ENCODE measurements around the gene THBS1. TPM values are rescaled to one million over a fixed set of nuclear protein-coding genes. Genes with fewer than 3 reads are reported as not detected.

Gene THBS1
- total RNA-seq, 1 donor from 2014 or later = 849 TPM

GRCh38 chr15:39573287-39573686 is 7.6 kb upstream of the THBS1 start:
- no peak for DNase-seq (ENCODE audit: extremely low spot score, unreplicated experiment)
- H3K27ac Mint-ChIP-seq (ENCODE audit: unreplicated experiment) = no peak overlapping the region
- no peaks in the 10 kb centered on the region for H3K36me3 Mint-ChIP-seq (ENCODE audit: unreplicated experiment)
- H3K4me1 Mint-ChIP-seq (ENCODE audit: unreplicated experiment) = peaks cover 20% of the 10 kb centered on the region
- no peaks in the 10 kb centered on the region for H3K27me3 Mint-ChIP-seq (ENCODE audit: unreplicated experiment)
- no peaks in the 10 kb centered on the region for H3K9me3 Mint-ChIP-seq (ENCODE audit: unreplicated experiment)
- H3K4me3 Mint-ChIP-seq (ENCODE audit: unreplicated experiment) = no peak overlapping the region
- TF ChIP-seq, protein P1, sequence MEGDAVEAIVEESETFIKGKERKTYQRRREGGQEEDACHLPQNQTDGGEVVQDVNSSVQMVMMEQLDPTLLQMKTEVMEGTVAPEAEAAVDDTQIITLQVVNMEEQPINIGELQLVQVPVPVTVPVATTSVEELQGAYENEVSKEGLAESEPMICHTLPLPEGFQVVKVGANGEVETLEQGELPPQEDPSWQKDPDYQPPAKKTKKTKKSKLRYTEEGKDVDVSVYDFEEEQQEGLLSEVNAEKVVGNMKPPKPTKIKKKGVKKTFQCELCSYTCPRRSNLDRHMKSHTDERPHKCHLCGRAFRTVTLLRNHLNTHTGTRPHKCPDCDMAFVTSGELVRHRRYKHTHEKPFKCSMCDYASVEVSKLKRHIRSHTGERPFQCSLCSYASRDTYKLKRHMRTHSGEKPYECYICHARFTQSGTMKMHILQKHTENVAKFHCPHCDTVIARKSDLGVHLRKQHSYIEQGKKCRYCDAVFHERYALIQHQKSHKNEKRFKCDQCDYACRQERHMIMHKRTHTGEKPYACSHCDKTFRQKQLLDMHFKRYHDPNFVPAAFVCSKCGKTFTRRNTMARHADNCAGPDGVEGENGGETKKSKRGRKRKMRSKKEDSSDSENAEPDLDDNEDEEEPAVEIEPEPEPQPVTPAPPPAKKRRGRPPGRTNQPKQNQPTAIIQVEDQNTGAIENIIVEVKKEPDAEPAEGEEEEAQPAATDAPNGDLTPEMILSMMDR (IDR thresholded peaks at IDR 0.05) = no peak

DNA sequence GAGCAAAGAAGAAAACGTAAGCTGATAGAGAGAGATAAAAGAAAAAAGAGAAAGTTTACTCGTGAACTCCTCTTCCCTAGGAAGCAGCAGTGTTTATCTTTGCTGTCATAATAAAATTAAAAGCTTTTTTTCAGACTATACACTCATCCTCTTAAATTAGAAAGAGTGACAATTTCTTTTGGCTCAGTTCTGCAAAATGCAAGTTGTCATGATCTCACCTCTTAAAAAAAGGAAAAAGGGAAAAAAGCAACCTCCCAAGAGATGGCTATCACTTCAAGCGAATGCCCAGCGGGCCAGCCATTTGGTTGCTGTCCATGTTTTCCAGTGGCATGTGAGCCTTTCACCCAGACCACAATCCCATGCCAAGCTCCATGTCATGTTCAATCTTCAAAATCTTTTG is 7.0 kb upstream of the THBS1 start:
- Mint-ChIP-seq H3K36me3 (ENCODE audit: unreplicated experiment) (no peaks in the 10 kb centered on the region), H3K9me3 (ENCODE audit: unreplicated experiment) (no peaks in the 10 kb centered on the region), H3K27me3 (ENCODE audit: unreplicated experiment) (no peaks in the 10 kb centered on the region), H3K4me1 (ENCODE audit: unreplicated experiment) (peaks cover 25% of the 10 kb centered on the region), H3K4me3 (ENCODE audit: unreplicated experiment) (no peak overlapping the region), H3K27ac (ENCODE audit: unreplicated experiment) (no peak overlapping the region)
- DNase-seq (ENCODE audit: extremely low spot score, unreplicated experiment) = no peak
- TF ChIP-seq, protein P1 (IDR thresholded peaks at IDR 0.05) = no peak

GRCh38 chr15:39574427-39574826 is 6.5 kb upstream of the THBS1 start:
- TF ChIP-seq, protein P1 (IDR thresholded peaks at IDR 0.05) = no peak
- H3K4me3 Mint-ChIP-seq (ENCODE audit: unreplicated experiment) = no peak overlapping the region
- H3K9me3 Mint-ChIP-seq (ENCODE audit: unreplicated experiment) = no peaks in the 10 kb centered on the region
- H3K27ac Mint-ChIP-seq (ENCODE audit: unreplicated experiment) = no peak overlapping the region
- H3K27me3 Mint-ChIP-seq (ENCODE audit: unreplicated experiment) = no peaks in the 10 kb centered on the region
- peaks cover 31% of the 10 kb centered on the region for H3K4me1 Mint-ChIP-seq (ENCODE audit: unreplicated experiment)
- H3K36me3 Mint-ChIP-seq (ENCODE audit: unreplicated experiment) = no peaks in the 10 kb centered on the region
- no peak for DNase-seq (ENCODE audit: extremely low spot score, unreplicated experiment)

- Mint-ChIP-seq H3K27me3 (ENCODE audit: unreplicated experiment) (no peaks in the 10 kb centered on the region), H3K27ac (ENCODE audit: unreplicated experiment) (no peak overlapping the region), H3K4me1 (ENCODE audit: unreplicated experiment) (peaks cover 35% of the 10 kb centered on the region), H3K9me3 (ENCODE audit: unreplicated experiment) (no peaks in the 10 kb centered on the region), H3K4me3 (ENCODE audit: unreplicated experiment) (no peak overlapping the region), H3K36me3 (ENCODE audit: unreplicated experiment) (no peaks in the 10 kb centered on the region)
- TF ChIP-seq, protein P1 (IDR thresholded peaks at IDR 0.05) = no peak
- no peak for DNase-seq (ENCODE audit: extremely low spot score, unreplicated experiment)
Observed at GRCh38 chr15:39575180-39575579, 5.7 kb upstream of the THBS1 start.

DNA sequence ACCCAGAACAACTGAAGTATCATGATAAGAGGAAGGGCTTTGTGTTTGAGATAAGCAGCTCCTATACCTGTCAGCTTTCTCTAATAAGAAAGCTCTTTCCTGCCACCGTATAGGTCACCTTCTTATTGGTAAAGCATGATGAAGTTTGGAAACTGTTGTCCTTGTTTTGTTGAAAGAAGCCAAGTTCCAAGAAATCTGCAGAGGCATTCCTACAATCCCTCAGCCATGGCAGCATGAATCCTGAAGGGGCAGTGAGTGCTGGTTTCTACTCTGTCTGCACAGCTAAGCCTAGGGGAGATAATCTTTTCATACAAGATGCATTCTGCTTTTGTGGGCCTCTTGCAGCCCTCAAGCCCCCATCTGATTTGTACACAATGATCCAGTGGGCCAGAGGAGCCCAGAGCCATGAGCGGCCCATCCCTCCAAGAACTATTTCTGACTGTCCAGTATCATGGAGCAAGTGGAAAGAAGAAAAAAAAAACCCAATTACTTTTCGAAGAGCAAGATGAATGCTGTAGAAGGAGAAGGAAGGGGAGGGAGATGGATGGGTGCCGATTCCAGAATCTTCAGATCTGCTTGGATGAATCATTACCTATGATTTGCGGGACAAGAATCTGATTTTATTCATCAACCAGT is 1.9 kb upstream of the THBS1 start:
- peaks cover 50% of the 10 kb centered on the region for H3K4me1 Mint-ChIP-seq (ENCODE audit: unreplicated experiment)
- H3K4me3 Mint-ChIP-seq (ENCODE audit: unreplicated experiment) = peak overlapping the region; percentile 97
- DNase-seq (ENCODE audit: extremely low spot score, unreplicated experiment) = no peak
- H3K36me3 Mint-ChIP-seq (ENCODE audit: unreplicated experiment) = peaks cover 23% of the 10 kb centered on the region
- H3K9me3 Mint-ChIP-seq (ENCODE audit: unreplicated experiment) = no peaks in the 10 kb centered on the region
- peak overlapping the region; percentile 95 for H3K27ac Mint-ChIP-seq (ENCODE audit: unreplicated experiment)
- TF ChIP-seq, protein P1 (IDR thresholded peaks at IDR 0.05) = peak; percentile 17
- no peaks in the 10 kb centered on the region for H3K27me3 Mint-ChIP-seq (ENCODE audit: unreplicated experiment)

All from osteocyte (in vitro differentiated cells).